T-cell (primary cell): ENCODE results near the gene PRR23E. TPM values are rescaled to one million over a fixed set of nuclear protein-coding genes. Genes with fewer than 3 reads are reported as not detected.

Experiments used
- ATAC-seq, 4 experiments: fragments of 200-7000 bp in 3 of 4; fragments of 150-1000 bp in 1 of 4; cut with Tn5 transposase; replicated peaks in 1 of 4; 1 replicate in 3 of 4; 2 replicates in 1 of 4; pipeline ENCODE4 v1.10.0; 2021; ENCODE audit warnings: moderate library complexity in 3 of 4, mild to moderate bottlenecking in 2 of 4, moderate number of reproducible peaks in 1 of 4
- CTCF ChIA-PET, 2 donors: fragments of 300-600 bp; sonication (Branson Sonifier 250); formaldehyde crosslinking; loops; one replicate each; lab custom pipeline; 2022; ENCODE audit warnings: antibody characterized with exemption in 2 of 2; lab: Charles Lee
- POLR2A ChIA-PET, 2 donors: fragments of 300-600 bp; sonication (Branson Sonifier 250); formaldehyde crosslinking; loops; one replicate each; lab custom pipeline; 2022; ENCODE audit warnings: antibody characterized with exemption in 2 of 2; lab: Charles Lee
- DNase-seq, 35 experiments: peaks; one replicate each; pipeline versions ENCODE4 v3.0.0 to v3.0.0-alpha.2; 2013 to 2023
- H3K27ac ChIP-seq: one replicate; pipeline ENCODE4 v1.5.1; 2013; ENCODE audit warnings: low read length
- H3K27me3 ChIP-seq, 2 experiments: replicated peaks in 1 of 2; 1 replicate in 1 of 2; 2 replicates in 1 of 2; pipeline versions ENCODE4 v1.6.1 to v1.7.0; 2013; ENCODE audit warnings: low read length in 1 of 2, mixed read lengths in 1 of 2; ENCODE audit not compliant: control insufficient read depth in 2 of 2, insufficient read depth in 2 of 2; ENCODE audit errors: extremely low read depth in 1 of 2
- H3K36me3 ChIP-seq, 2 donors: 1 replicate in 1 of 2; 2 replicates in 1 of 2; pipeline versions ENCODE4 v1.6.1 to v1.7.0; 2013; ENCODE audit warnings: low read length in 1 of 2; ENCODE audit not compliant: control insufficient read depth in 2 of 2, insufficient read depth in 1 of 2; ENCODE audit errors: extremely low read depth in 1 of 2
- H3K4me1 ChIP-seq, 2 experiments: 1 replicate in 1 of 2; 2 replicates in 1 of 2; pipeline versions ENCODE4 v1.6.1 to v1.7.0; 2013; ENCODE audit warnings: low read length in 2 of 2, mixed read lengths in 1 of 2; ENCODE audit not compliant: insufficient read depth in 2 of 2, control insufficient read depth in 1 of 2; ENCODE audit errors: extremely low read depth in 1 of 2
- H3K4me3 ChIP-seq, 2 donors: 1 replicate in 1 of 2; 2 replicates in 1 of 2; pipeline versions ENCODE4 v1.5.1 to v1.7.0; 2013; ENCODE audit warnings: mild to moderate bottlenecking in 2 of 2, low read length in 1 of 2, moderate library complexity in 1 of 2; ENCODE audit not compliant: control insufficient read depth in 1 of 2; ENCODE audit errors: extremely low read depth in 1 of 2
- H3K9me3 ChIP-seq: 2 replicates; pipeline ENCODE4 v1.7.0; 2013
- H3K27ac Mint-ChIP-seq, 2 donors: one replicate each; pipeline ENCODE4 v1.8.0; 2020 to 2021; ENCODE audit warnings: mild to moderate bottlenecking in 2 of 2, mixed read lengths in 2 of 2
- H3K27me3 Mint-ChIP-seq, 2 donors: one replicate each; pipeline ENCODE4 v1.8.0; 2021 to 2022; ENCODE audit warnings: mixed read lengths in 2 of 2
- H3K36me3 Mint-ChIP-seq: one replicate; pipeline ENCODE4 v1.8.0; 2021; ENCODE audit warnings: mixed read lengths
- H3K4me1 Mint-ChIP-seq, 3 donors: one replicate each; pipeline ENCODE4 v1.8.0; 2020 to 2022; ENCODE audit warnings: mixed read lengths in 3 of 3, mild to moderate bottlenecking in 1 of 3
- H3K4me3 Mint-ChIP-seq, 3 donors: one replicate each; pipeline ENCODE4 v1.8.0; 2020 to 2022; ENCODE audit warnings: mild to moderate bottlenecking in 3 of 3, mixed read lengths in 3 of 3, moderate library complexity in 3 of 3
- H3K9me3 Mint-ChIP-seq, 3 donors: one replicate each; pipeline ENCODE4 v1.8.0; 2020 to 2022; ENCODE audit warnings: mixed read lengths in 3 of 3
- WGBS: methylation state at CpG from one replicate; pipeline ENCODE4 v1.1.5; 2013; ENCODE audit warnings: missing lambda C conversion rate; ENCODE audit not compliant: insufficient coverage; 5-methylcytosine and 5-hydroxymethylcytosine counted together
- total RNA-seq, 35 experiments: library from RNA in 6 of 35; stranded (reverse) in 6 of 35; fragments of 120-200 nt in 1 of 35; gene quantifications; one replicate each; pipeline versions ENCODE4 v1.2.1 to v1.2.4 and lab custom pipeline; 2013 to 2026

Gene PRR23E
- total RNA-seq, 5 donors from 2014 or later (not counting 1 experiment from before 2014, with no cell fraction given), result not detected

DNA sequence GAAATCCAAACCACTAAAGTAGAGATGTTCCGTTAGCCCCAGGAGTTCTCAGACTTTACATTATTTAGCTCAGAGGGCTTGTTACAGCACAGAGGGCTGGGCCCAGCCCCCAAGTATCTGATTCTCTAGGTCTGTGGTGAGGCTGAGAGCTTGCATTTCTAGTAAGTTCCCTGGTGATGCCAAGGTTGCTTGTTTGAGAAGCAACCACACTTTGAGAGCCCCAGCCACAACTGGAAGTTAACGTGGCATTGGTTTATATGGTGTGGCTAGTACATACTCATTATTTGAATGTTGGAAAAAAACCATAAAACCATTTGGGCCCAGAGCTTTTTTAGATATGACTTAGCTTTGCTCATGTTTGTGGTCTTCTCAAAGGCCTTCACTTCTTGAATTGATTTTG is 35.9 kb downstream of the PRR23E start:
- DNase-seq (no peak), ATAC-seq (no peak)
- WGBS, result no CpG with 5 or more reads among the region's 2 CpGs
- H3K36me3 ChIP-seq, result no peaks in the 10 kb centered on the region
- H3K27ac ChIP-seq, result no peak overlapping the region
- ChIA-PET CTCF (no interaction called here), POLR2A (no interaction called here)
- peaks cover under 1 to 6% of the 10 kb centered on the region in 2 experiments for H3K4me1 ChIP-seq
- H3K4me3 ChIP-seq, result no peak overlapping the region
- Mint-ChIP-seq H3K9me3 (peaks cover 8 to 21% (median 11%) of the 10 kb centered on the region in 3 donors), H3K27me3 (peaks cover 18 to 24% of the 10 kb centered on the region in 2 donors), H3K27ac (no peak overlapping the region), H3K4me3 (no peak overlapping the region), H3K4me1 (peaks cover 0 to 18% (median 7%) of the 10 kb centered on the region in 3 donors), H3K36me3 (no peaks in the 10 kb centered on the region)
- no peaks in the 10 kb centered on the region for H3K9me3 ChIP-seq
- peaks cover 0 to 28% of the 10 kb centered on the region in 2 experiments for H3K27me3 ChIP-seq

DNA sequence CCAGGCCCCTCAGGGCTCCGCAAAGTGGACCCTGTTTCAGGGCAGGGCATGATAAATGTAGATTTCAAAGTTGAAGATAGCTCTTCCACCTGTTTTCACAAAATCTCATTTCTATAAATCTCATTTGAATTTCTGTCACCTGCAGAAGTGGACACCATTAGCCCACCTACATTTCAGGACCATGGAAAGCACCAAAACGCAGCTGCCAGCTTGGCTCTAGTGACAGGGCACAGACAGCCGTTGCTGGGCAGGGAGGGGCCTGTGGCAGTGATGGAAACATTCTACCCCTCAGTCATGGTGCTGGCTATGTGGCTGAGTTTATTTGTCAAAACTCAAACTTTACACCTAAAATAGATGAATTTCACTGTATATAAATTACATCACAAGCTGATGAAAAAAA is 40.4 kb downstream of the PRR23E start:
- Histone ChIP-seq H3K36me3 (no peaks in the 10 kb centered on the region), H3K27me3 (peaks cover 0 to 22% of the 10 kb centered on the region in 2 experiments), H3K4me3 (no peak overlapping the region), H3K9me3 (no peaks in the 10 kb centered on the region), H3K27ac (no peak overlapping the region), H3K4me1 (no peaks in the 10 kb centered on the region)
- no peak overlapping the region for H3K4me3 Mint-ChIP-seq
- ChIA-PET POLR2A (no interaction called here), CTCF (no interaction called here)
- no CpG with 5 or more reads among the region's 3 CpGs for WGBS
- peaks cover 2 to 8% (median 5%) of the 10 kb centered on the region in 3 donors for H3K9me3 Mint-ChIP-seq
- no peaks in the 10 kb centered on the region for H3K36me3 Mint-ChIP-seq
- H3K27ac Mint-ChIP-seq, result no peak overlapping the region
- ATAC-seq, result no peak
- H3K4me1 Mint-ChIP-seq, result no peaks in the 10 kb centered on the region
- peaks cover 8 to 22% of the 10 kb centered on the region in 2 donors for H3K27me3 Mint-ChIP-seq
- DNase-seq, result no peak

DNA sequence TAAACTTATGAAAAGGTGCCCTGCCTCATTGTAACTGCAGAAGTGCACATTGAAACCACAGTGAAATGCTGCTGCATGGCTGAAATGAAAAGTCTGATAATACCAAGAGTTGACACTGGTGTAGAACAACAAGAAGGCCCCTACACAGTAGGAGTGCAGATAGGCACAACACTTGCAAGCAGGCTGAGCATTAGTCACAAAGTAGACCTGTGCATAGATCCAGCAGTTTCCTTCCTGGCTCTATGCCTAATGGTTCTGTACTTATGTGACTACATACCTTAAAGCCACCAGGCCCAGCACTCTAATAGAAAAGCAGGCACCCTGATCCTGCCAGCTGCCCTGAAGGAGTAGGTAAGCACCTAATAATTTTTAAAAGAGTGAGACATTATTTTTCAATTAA is 41.8 kb downstream of the PRR23E start:
- H3K36me3 Mint-ChIP-seq, result no peaks in the 10 kb centered on the region
- H3K27ac Mint-ChIP-seq, result no peak overlapping the region
- Histone ChIP-seq H3K9me3 (no peaks in the 10 kb centered on the region), H3K27ac (no peak overlapping the region), H3K4me3 (no peak overlapping the region), H3K4me1 (no peaks in the 10 kb centered on the region), H3K36me3 (no peaks in the 10 kb centered on the region), H3K27me3 (peaks cover 2 to 21% of the 10 kb centered on the region in 2 experiments)
- ATAC-seq, result no peak
- no peak for DNase-seq
- H3K4me3 Mint-ChIP-seq, result no peak overlapping the region
- CTCF ChIA-PET, result no interaction called here
- peaks cover 12 to 20% of the 10 kb centered on the region in 2 donors for H3K27me3 Mint-ChIP-seq
- POLR2A ChIA-PET, result no interaction called here
- peaks cover 2 to 8% (median 5%) of the 10 kb centered on the region in 3 donors for H3K9me3 Mint-ChIP-seq
- no peaks in the 10 kb centered on the region for H3K4me1 Mint-ChIP-seq

DNA sequence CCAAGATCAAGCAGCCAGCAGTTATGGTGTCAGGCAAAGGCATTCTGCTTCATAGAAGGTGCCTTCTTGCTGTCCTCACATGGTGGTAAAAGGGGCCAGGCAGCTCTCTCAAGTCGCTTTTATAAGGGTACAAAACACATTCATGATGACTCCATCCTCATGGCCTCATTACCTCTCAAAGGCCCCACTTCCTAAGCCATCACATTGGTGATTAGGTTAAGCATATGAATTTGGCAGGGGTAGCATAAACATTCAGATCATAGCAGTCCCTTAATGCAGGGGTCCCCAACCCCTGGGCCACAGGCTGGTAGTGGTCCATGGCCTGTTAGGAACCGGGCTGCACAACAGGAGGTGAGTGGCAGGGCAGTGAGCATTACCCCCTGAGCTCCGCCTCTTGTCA is 42.8 kb downstream of the PRR23E start:
- no peaks in the 10 kb centered on the region for H3K4me1 ChIP-seq
- H3K27ac ChIP-seq, result no peak overlapping the region
- CTCF ChIA-PET, result no interaction called here
- no peaks in the 10 kb centered on the region for H3K36me3 Mint-ChIP-seq
- H3K9me3 ChIP-seq, result no peaks in the 10 kb centered on the region
- POLR2A ChIA-PET, result no interaction called here
- no peak for DNase-seq
- H3K4me3 Mint-ChIP-seq, result no peak overlapping the region
- H3K27ac Mint-ChIP-seq, result no peak overlapping the region
- peaks cover 2 to 8% (median 5%) of the 10 kb centered on the region in 3 donors for H3K9me3 Mint-ChIP-seq
- peaks cover 2 to 22% of the 10 kb centered on the region in 2 experiments for H3K27me3 ChIP-seq
- no peak for ATAC-seq
- H3K36me3 ChIP-seq, result no peaks in the 10 kb centered on the region
- WGBS, result 43% methylated on average over 1 of the region's 3 CpGs
- H3K4me3 ChIP-seq, result no peak overlapping the region
- peaks cover 15 to 17% of the 10 kb centered on the region in 2 donors for H3K27me3 Mint-ChIP-seq
- no peaks in the 10 kb centered on the region for H3K4me1 Mint-ChIP-seq

DNA sequence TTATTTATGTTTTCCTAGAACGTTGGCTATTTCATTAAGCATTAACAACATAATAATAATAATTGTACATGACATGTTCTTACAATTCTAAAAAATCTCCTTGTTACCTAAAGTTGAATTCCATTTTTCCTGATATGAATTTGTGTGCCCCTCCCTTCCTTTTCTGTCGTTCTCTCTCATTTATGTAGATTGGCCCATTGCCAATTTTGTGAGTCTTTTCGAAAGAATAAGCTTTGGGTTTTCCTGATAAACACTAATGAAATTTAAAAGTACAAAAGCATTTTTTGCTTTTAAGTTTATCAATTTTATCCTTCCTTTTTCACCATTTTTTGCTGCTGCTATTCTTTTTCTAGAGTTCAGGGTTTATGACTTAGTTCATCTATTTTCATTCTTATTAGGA is 44.9 kb downstream of the PRR23E start:
- Mint-ChIP-seq H3K4me3 (no peak overlapping the region), H3K4me1 (no peaks in the 10 kb centered on the region), H3K9me3 (peaks cover 5 to 19% (median 12%) of the 10 kb centered on the region in 3 donors), H3K27me3 (peaks cover 9 to 15% of the 10 kb centered on the region in 2 donors), H3K27ac (no peak overlapping the region), H3K36me3 (no peaks in the 10 kb centered on the region)
- Histone ChIP-seq H3K36me3 (no peaks in the 10 kb centered on the region), H3K9me3 (no peaks in the 10 kb centered on the region), H3K4me3 (no peak overlapping the region), H3K27ac (no peak overlapping the region), H3K27me3 (peaks cover 2 to 12% of the 10 kb centered on the region in 2 experiments), H3K4me1 (no peaks in the 10 kb centered on the region)
- POLR2A ChIA-PET, result no interaction called here
- CTCF ChIA-PET, result no interaction called here
- WGBS, result no CpG with 5 or more reads among the region's 3 CpGs
- DNase-seq (no peak), ATAC-seq (no peak)

DNA sequence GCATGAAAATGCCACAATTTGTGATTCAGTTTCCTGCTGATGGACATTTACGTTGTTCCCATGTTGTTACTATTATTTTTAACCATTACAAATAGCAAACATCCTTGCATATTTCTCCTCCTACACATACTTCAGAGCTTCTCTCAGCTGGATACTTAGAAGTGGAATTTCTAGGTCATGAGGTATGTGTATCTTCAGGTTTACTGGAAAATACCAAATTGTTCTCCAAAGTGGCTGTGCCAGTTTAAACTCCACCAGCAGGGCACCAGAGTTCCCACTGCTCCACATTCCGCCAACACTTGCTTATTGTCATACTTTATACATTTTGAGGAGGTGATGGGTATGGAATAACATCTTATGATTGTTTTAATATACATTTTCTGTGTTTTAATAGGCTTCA is 45.7 kb downstream of the PRR23E start:
- CTCF ChIA-PET, result no interaction called here
- Histone ChIP-seq H3K27ac (no peak overlapping the region), H3K4me3 (no peak overlapping the region), H3K36me3 (no peaks in the 10 kb centered on the region), H3K27me3 (peaks cover 2 to 9% of the 10 kb centered on the region in 2 experiments), H3K9me3 (no peaks in the 10 kb centered on the region), H3K4me1 (no peaks in the 10 kb centered on the region)
- H3K4me3 Mint-ChIP-seq, result no peak overlapping the region
- POLR2A ChIA-PET, result no interaction called here
- ATAC-seq (no peak), DNase-seq (no peak)
- H3K36me3 Mint-ChIP-seq, result no peaks in the 10 kb centered on the region
- peaks cover 5 to 16% (median 14%) of the 10 kb centered on the region in 3 donors for H3K9me3 Mint-ChIP-seq
- no peaks in the 10 kb centered on the region for H3K4me1 Mint-ChIP-seq
- no CpG with 5 or more reads among the region's 2 CpGs for WGBS
- H3K27ac Mint-ChIP-seq, result no peak overlapping the region
- peaks cover 6 to 13% of the 10 kb centered on the region in 2 donors for H3K27me3 Mint-ChIP-seq

DNA sequence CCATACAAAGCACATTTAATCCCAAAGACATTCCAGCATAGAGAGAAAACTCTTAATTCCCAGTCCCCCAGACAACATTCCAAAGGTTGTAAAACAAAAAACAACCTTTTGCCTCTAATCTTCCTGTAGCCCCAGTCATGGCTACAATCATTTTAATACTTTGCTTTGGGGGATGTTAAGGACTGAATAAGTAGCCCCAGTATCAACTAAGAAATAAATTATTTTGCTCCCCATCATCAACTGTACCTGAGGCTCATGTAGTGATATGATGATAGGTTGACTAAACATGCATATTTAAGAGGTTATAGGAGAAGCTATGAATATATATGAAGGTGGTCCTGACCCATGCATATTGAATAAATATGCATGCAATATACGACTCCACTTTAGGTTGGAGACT is 54.4 kb downstream of the PRR23E start:
- H3K4me1 Mint-ChIP-seq, result no peaks in the 10 kb centered on the region
- ChIA-PET CTCF (no interaction called here), POLR2A (no interaction called here)
- H3K9me3 Mint-ChIP-seq, result peaks cover 24 to 56% (median 47%) of the 10 kb centered on the region in 3 donors
- Histone ChIP-seq H3K36me3 (no peaks in the 10 kb centered on the region), H3K27ac (no peak overlapping the region), H3K9me3 (peaks cover 6% of the 10 kb centered on the region), H3K27me3 (no peaks in the 10 kb centered on the region), H3K4me3 (no peak overlapping the region), H3K4me1 (no peaks in the 10 kb centered on the region)
- no peak overlapping the region for H3K4me3 Mint-ChIP-seq
- H3K27me3 Mint-ChIP-seq, result no peaks in the 10 kb centered on the region
- ATAC-seq (no peak), DNase-seq (no peak)
- 86% methylated on average over 1 of the region's 1 CpG for whole genome bisulfite sequencing
- no peaks in the 10 kb centered on the region for H3K36me3 Mint-ChIP-seq
- H3K27ac Mint-ChIP-seq, result no peak overlapping the region
